GM03348 (cell line): ENCODE measurements around the gene GNRH2.
A peak's percentile ranks its signal among the peaks of the same experiment; 100 is the strongest.
"Not testable (repeated sequence)": the region's sequence is repeated elsewhere in the genome, so short reads cannot be mapped to it uniquely, and the experiment has no call there.

Experiments used
- DNase-seq: peaks from one replicate; pipeline ENCODE4 v3.0.0; 2012; ENCODE audit warnings: low spot score

GNRH2 gene

GRCh38 chr20:3073251-3073643, 29.8 kb downstream of the GNRH2 start:
- not testable (repeated sequence) for DNase-seq

GRCh38 chr20:3074812-3075211, 31.4 kb downstream of the GNRH2 start:
- no peak for DNase-seq

- not testable (repeated sequence) for DNase-seq
Observed at GRCh38 chr20:3075315-3075714, 31.9 kb downstream of the GNRH2 start.

GRCh38 chr20:3077618-3078134, 34.3 kb downstream of the GNRH2 start:
- DNase-seq, result no peak

GRCh38 chr20:3080939-3081388, 37.5 kb downstream of the GNRH2 start:
- DNase-seq, result peak; percentile 65

- DNase-seq, result no peak
Observed at GRCh38 chr20:3081641-3082040, 38.2 kb downstream of the GNRH2 start.

GRCh38 chr20:3082306-3082951, 39.0 kb downstream of the GNRH2 start:
- DNase-seq, result peak; percentile 60

- no peak for DNase-seq
Observed at GRCh38 chr20:3082955-3083952, 39.8 kb downstream of the GNRH2 start.

- no peak for DNase-seq
Observed at GRCh38 chr20:3084283-3084985, 41.0 kb downstream of the GNRH2 start, which contains the start of gene AVP. TSS of gene AVP (minus strand) at chr20:3084724. CDS start at chr20:3084674, 50 bp downstream.

- DNase-seq, result no peak
Observed at GRCh38 chr20:3084986-3085360, 41.6 kb downstream of the GNRH2 start.

- no peak for DNase-seq
Observed at GRCh38 chr20:3085571-3086072, 42.2 kb downstream of the GNRH2 start.

GRCh38 chr20:3088031-3088430, 44.6 kb downstream of the GNRH2 start:
- no peak for DNase-seq

- DNase-seq, result no peak
Observed at GRCh38 chr20:3090565-3090964, 47.1 kb downstream of the GNRH2 start.

GRCh38 chr20:3092611-3093379, 49.4 kb downstream of the GNRH2 start:
- no peak for DNase-seq

- no peak for DNase-seq
Observed at GRCh38 chr20:3093861-3094361, 50.5 kb downstream of the GNRH2 start.

- no peak for DNase-seq
Observed at GRCh38 chr20:3094848-3095629, 51.6 kb downstream of the GNRH2 start.
